ENCODE measurements around the gene SETBP1. TPM values are rescaled to one million over a fixed set of nuclear protein-coding genes. Genes with fewer than 3 reads are reported as not detected.

Gene SETBP1
- total RNA-seq, 2 experiments from 2014 or later, result 25.2 to 30.3 TPM

DNA sequence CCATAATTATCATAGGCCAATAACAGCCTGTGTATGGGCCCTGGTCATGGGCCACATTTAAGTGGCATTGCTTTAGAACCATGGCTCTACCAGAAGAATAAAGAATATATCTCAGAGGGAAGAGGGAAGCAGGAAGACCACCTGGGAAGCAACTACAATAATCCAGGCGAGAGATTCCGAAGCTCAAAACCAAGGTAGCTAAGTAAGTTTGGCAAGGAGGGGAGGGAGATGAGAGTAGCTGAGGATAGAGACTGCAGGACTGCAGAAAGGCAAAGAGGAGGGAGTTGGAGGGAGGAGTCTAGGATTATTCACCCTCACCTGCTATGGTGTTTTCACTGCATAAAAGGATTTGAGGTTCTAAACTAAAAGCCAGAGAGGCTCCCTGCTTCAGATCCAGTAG, 293.5 kb downstream of the SETBP1 start:
- no peak for ATAC-seq
- CTCF ChIA-PET, result interaction anchor here (1.5 kb wide), 1 partner anchor 295 kb away, joined by 5 read pairs; no protein-coding TSS in a partner anchor

DNA sequence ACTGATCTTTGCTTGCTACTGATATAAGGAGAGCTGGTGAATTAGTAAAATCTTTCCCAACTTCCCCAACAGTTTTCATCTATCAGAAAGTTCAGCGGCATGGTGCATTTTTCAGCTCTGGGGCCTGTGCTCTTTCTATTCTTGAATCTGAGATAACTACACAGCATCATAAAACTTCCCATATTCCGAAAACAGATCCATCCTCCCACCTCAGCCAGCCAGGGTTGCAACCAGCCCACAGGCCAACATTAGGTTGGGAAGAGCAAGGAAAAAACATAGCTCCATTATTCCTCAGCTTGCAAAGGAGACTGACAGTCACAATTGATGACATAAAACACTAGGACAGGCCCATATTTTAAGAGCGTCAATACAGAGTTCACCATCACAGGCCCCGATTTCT, 297.2 kb downstream of the SETBP1 start:
- ATAC-seq, result no peak
- Mint-ChIP-seq H3K9me3 (ENCODE audit: low read depth) (no peaks in the 10 kb centered on the region), H3K27me3 (no peaks in the 10 kb centered on the region), H3K27ac (no peak overlapping the region), H3K4me1 (peaks cover 5% of the 10 kb centered on the region), H3K36me3 (no peaks in the 10 kb centered on the region), H3K4me3 (no peak overlapping the region)
- CTCF ChIA-PET, result no interaction called here
- DNase-seq, result no peak

More for the DNA sequence above, 293.5 kb downstream of the SETBP1 start:
- H3K36me3 Mint-ChIP-seq, result no peaks in the 10 kb centered on the region
- H3K27ac Mint-ChIP-seq, result no peak overlapping the region
- H3K27me3 Mint-ChIP-seq, result no peaks in the 10 kb centered on the region
- DNase-seq, result no peak
- H3K4me1 Mint-ChIP-seq, result peaks cover 9% of the 10 kb centered on the region
- no peaks in the 10 kb centered on the region for H3K9me3 Mint-ChIP-seq (ENCODE audit: low read depth)
- H3K4me3 Mint-ChIP-seq, result no peak overlapping the region

DNA sequence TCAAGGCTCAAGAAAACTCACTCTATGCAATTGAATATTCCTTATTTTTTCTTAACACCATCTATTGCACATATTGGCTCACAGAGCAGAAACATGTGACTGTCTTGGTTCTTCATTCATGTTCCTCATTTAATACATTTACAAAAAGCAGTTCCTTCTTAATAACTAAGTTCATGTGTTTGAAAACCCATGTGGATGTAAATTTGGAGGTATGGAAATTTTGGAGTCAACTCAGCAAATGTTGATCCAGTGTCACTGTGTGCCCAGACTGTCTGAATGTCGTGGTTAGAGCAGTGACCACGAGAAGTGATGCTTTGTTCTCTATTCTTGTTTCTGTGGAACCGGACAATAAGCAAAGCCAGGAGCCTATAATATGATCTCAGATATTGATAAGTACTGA, 299.1 kb downstream of the SETBP1 start:
- DNase-seq (no peak), ATAC-seq (no peak)
- Mint-ChIP-seq H3K9me3 (ENCODE audit: low read depth) (no peaks in the 10 kb centered on the region), H3K4me1 (no peaks in the 10 kb centered on the region), H3K4me3 (no peak overlapping the region), H3K27me3 (no peaks in the 10 kb centered on the region), H3K27ac (no peak overlapping the region), H3K36me3 (no peaks in the 10 kb centered on the region)
- CTCF ChIA-PET, result no interaction called here

DNA sequence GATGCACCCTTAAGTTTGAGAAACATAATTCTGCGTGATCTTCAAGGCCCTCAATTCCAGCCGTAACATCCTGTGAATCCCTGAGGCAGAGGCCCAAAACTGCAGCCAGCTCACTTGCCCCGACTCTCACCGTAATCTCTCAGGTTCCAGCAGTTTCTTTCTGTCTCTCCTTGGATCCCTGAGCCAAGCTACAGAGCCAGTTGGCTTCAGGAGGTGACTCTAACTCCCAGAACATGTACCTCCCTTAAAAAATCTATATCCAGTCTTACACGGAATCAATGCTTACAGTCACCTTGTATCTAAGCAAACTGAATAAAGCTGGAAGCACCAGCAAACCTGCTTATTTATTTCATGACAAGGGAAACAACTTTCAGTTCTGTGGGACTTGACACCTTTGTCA, 300.4 kb downstream of the SETBP1 start:
- Mint-ChIP-seq H3K4me3 (no peak overlapping the region), H3K27me3 (no peaks in the 10 kb centered on the region), H3K36me3 (no peaks in the 10 kb centered on the region), H3K4me1 (no peaks in the 10 kb centered on the region), H3K9me3 (ENCODE audit: low read depth) (no peaks in the 10 kb centered on the region), H3K27ac (no peak overlapping the region)
- CTCF ChIA-PET, result no interaction called here
- DNase-seq (no peak), ATAC-seq (no peak)

DNA sequence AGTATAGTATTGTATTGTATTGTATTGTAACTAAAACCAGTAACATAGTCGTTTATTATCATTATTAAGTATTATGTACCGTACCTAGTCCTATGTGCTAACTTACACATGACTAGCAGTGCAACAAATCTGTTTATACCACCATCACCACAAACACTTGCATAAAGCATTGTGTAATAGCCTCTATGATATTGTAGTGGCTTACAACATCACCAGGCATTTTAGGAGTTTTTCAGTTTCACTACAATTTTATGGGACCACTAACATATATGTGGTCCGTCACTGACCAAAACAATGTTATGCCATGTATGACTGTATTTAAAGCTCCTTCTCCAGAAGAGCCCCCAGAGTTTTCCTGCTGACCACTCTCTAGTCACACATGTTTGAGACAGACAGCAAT, 306.2 kb downstream of the SETBP1 start:
- CTCF ChIA-PET, result no interaction called here
- no peak for DNase-seq
- Mint-ChIP-seq H3K9me3 (ENCODE audit: low read depth) (no peaks in the 10 kb centered on the region), H3K27me3 (no peaks in the 10 kb centered on the region), H3K27ac (no peak overlapping the region), H3K4me3 (no peak overlapping the region), H3K36me3 (no peaks in the 10 kb centered on the region), H3K4me1 (no peaks in the 10 kb centered on the region)
- ATAC-seq, result no peak

DNA sequence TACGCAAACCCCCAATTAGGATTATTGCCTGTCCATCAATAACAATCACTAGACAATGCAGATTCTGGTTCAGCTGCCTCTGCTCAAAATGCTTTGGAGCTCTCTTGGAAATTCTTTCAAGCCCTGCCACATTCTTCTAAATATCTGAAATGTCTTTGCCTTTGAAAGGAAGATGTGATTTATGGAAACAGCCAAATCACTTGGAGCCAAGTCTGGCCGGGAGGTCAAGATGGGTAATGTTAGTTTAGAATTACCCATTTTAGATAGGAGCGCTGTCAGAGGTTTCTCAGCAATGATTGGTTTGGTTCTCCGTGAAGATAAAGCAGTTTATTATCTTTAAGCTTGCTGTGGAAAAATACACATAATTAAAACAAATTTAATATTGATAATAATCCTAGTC, 306.7 kb downstream of the SETBP1 start:
- ATAC-seq, result no peak
- Mint-ChIP-seq H3K4me3 (no peak overlapping the region), H3K4me1 (no peaks in the 10 kb centered on the region), H3K9me3 (ENCODE audit: low read depth) (no peaks in the 10 kb centered on the region), H3K27ac (no peak overlapping the region), H3K36me3 (no peaks in the 10 kb centered on the region), H3K27me3 (peaks cover 3% of the 10 kb centered on the region)
- no peak for DNase-seq
- CTCF ChIA-PET, result no interaction called here

DNA sequence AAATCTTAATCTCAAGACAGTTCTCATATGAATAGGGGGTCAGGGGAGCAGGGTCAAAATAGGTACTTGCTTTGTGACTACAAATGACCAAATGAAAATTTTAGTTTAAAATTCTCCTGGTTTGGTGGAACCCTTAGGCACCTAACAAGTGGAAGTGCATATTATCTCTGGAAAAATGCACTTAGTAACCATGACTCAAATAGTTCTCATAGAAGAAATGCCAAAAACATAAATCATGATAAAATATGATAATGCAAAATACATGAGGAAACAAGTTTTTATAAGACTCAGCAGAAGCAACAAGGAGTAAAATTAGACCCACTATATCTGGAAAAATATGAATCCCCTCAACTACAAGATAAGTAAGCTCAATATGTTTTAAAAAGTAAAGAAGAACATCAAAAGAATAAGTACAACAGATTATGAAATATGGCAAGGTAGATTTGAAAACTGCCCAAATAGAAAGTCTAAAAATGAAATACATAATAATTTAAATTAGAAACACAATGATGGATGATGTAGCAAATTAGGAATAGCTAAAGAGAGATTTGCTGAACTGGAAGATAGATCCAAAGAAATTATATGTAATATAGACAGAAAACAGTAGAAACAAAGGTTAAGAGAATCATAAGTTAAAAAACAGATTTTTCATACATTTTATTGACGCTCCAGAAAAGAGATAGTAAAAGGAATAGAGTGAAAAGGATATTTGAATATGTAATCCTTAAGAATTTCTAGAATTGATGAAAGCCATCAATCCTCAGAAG, 308.3 kb downstream of the SETBP1 start:
- Mint-ChIP-seq H3K4me3 (no peak overlapping the region), H3K4me1 (no peaks in the 10 kb centered on the region)
- CTCF ChIA-PET, result no interaction called here

DNA sequence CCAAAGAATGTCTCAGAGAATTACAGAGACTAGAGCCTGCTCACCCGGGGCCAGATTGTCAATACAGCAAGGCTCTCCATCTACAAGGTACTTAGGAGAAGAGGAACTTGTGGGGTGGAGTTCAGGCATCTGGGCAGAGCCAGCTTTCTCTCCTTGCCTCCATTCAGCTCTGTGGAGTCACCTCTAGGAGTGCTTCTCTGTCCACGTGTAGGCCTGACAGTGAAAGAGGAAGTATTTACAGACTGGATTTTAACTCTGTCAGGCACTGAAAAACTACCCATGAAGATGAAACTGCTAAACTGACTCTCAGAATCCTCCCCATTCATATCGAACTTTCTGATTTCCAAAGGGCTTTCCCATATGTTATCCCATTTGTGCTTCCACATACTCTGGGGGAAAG, 315.6 kb downstream of the SETBP1 start:
- CTCF ChIA-PET, result interaction anchor here (0.5 kb wide), 1 partner anchor 1026 kb away, joined by 3 read pairs; no protein-coding TSS in a partner anchor
- no peaks in the 10 kb centered on the region for H3K4me1 Mint-ChIP-seq
- DNase-seq (no peak), ATAC-seq (no peak)
- H3K36me3 Mint-ChIP-seq, result peaks cover 4% of the 10 kb centered on the region
- H3K9me3 Mint-ChIP-seq (ENCODE audit: low read depth), result no peaks in the 10 kb centered on the region
- no peak overlapping the region for H3K4me3 Mint-ChIP-seq
- H3K27me3 Mint-ChIP-seq, result peaks cover 3% of the 10 kb centered on the region
- H3K27ac Mint-ChIP-seq, result no peak overlapping the region

More for the DNA sequence above, 308.3 kb downstream of the SETBP1 start:
- DNase-seq (no peak), ATAC-seq (no peak)
- Mint-ChIP-seq H3K36me3 (no peaks in the 10 kb centered on the region), H3K27me3 (peaks cover 3% of the 10 kb centered on the region), H3K9me3 (ENCODE audit: low read depth) (no peaks in the 10 kb centered on the region), H3K27ac (no peak overlapping the region)

DNA sequence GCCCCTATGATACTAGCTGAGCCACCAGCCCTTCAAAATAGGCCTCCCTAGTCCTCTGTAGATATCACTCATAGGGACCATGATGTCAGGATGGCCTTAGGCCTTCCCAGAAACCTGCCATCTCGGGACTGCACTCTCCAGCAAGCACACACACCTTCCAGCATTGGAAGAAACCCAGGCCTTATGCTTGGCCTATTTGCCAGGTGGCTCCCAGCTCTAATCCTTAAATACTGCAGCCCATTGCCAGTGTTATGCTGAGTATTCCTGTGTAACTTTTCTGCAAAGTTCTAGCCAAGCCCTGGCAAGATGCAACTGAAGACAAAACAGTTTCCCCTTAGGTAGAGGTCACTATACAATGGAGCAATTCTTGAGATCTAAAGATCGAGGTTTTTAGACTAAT, 316.5 kb downstream of the SETBP1 start:
- ATAC-seq, result no peak
- H3K4me1 Mint-ChIP-seq, result no peaks in the 10 kb centered on the region
- H3K27ac Mint-ChIP-seq, result no peak overlapping the region
- CTCF ChIA-PET, result no interaction called here
- peaks cover 2% of the 10 kb centered on the region for H3K27me3 Mint-ChIP-seq
- no peak overlapping the region for H3K4me3 Mint-ChIP-seq
- H3K9me3 Mint-ChIP-seq (ENCODE audit: low read depth), result no peaks in the 10 kb centered on the region
- no peak for DNase-seq
- peaks cover 4% of the 10 kb centered on the region for H3K36me3 Mint-ChIP-seq

DNA sequence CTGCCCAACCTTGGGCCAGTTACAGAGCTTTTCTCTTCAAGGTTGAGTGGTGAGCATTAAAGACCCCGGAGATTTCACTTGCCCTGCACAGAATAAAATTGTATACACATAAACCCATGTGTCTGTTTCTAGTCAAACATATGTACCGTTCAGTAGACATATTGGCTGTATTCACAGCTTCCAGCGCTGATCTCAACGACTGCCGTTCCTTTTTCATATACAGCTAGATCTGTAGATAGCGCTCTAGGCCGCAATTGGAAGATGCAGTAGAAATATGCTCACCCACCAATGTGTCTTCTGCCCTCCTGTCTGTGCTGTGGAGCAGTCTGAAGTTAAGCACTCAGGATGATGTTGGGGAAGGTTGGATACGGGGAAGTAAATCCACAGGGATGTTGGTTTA, 317.7 kb downstream of the SETBP1 start:
- Mint-ChIP-seq H3K4me1 (no peaks in the 10 kb centered on the region), H3K9me3 (ENCODE audit: low read depth) (no peaks in the 10 kb centered on the region), H3K27ac (no peak overlapping the region), H3K4me3 (no peak overlapping the region), H3K36me3 (peaks cover 4% of the 10 kb centered on the region), H3K27me3 (no peaks in the 10 kb centered on the region)
- no peak for ATAC-seq
- no peak for DNase-seq
- CTCF ChIA-PET, result interaction anchor here (1.4 kb wide), 1 partner anchor 10 kb away, joined by 3 read pairs; no protein-coding TSS in a partner anchor

DNA sequence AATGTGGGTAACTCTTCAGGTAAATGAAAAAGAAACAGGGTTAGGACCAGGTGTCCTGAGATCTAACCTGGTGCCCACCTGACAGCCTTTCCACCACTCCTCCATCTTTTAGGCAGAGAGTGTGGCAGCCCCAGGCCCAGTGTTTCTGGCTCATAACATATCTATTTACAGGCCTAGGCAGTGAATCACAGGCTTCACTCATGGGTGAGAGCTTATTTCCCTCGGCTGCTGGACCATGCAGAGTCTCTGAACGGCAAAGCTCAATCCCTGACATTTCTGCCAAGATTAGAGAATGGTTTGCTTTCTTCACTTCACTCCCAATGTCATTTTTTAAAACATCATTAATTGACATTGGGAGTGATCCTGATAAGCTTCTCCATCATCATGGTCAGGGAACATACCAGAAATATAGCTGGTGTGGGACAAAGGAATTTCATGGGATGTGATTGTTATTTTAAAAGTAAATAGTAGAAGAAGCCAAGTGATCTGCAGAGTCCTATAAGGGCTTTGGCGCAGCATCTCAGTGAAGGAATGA, 323.9 kb downstream of the SETBP1 start:
- H3K9me3 Mint-ChIP-seq (ENCODE audit: low read depth), result no peaks in the 10 kb centered on the region
- no peaks in the 10 kb centered on the region for H3K36me3 Mint-ChIP-seq
- ATAC-seq (no peak), DNase-seq (no peak)
- H3K27ac Mint-ChIP-seq, result no peak overlapping the region
- no peaks in the 10 kb centered on the region for H3K27me3 Mint-ChIP-seq
- CTCF ChIA-PET, result no interaction called here
- H3K4me3 Mint-ChIP-seq, result no peak overlapping the region
- H3K4me1 Mint-ChIP-seq, result peaks cover 15% of the 10 kb centered on the region

DNA sequence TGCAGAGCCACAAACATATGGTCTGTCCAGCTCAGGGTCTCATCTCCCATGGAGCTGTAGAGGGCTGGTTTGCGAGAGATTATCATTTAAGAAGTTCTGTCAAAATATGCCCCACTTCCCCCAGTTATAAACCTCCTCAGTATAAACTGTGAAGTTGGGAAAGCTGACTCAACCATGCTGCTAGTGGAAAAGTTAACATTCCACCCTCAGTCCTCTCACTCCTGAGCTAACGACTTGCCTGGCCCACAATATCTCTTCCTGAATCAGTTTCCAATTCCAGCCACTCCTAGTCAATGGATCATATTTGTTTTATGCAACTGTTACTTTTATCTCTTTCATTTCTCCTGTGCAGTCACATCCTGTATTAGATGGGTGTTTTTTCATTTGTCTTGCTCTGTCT, 326.2 kb downstream of the SETBP1 start:
- CTCF ChIA-PET, result no interaction called here
- Mint-ChIP-seq H3K27ac (no peak overlapping the region), H3K27me3 (no peaks in the 10 kb centered on the region), H3K4me3 (no peak overlapping the region), H3K9me3 (ENCODE audit: low read depth) (no peaks in the 10 kb centered on the region), H3K36me3 (no peaks in the 10 kb centered on the region), H3K4me1 (peaks cover 23% of the 10 kb centered on the region)
- DNase-seq (no peak), ATAC-seq (no peak)

DNA sequence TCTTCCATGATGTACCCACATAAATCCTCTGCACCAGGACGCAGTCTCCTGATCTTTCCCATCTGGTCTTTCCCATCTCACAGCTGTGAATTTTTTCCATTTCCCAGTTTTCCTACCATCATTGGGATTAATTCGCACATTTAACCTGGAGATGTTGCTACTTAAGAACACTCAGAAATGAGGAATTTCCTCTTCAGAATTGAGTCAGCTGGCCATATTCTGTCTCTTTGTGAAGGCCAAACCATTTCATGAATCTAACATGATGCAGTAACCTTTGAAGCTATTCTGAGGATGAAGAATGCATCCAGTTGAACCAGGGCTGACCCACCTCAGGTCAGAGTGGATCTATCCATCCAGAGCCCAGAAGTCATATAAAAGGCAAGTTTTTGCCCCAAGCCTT, 326.8 kb downstream of the SETBP1 start:
- DNase-seq (no peak), ATAC-seq (no peak)
- H3K27me3 Mint-ChIP-seq, result no peaks in the 10 kb centered on the region
- peaks cover 25% of the 10 kb centered on the region for H3K4me1 Mint-ChIP-seq
- H3K36me3 Mint-ChIP-seq, result no peaks in the 10 kb centered on the region
- H3K4me3 Mint-ChIP-seq, result no peak overlapping the region
- H3K27ac Mint-ChIP-seq, result no peak overlapping the region
- CTCF ChIA-PET, result no interaction called here
- H3K9me3 Mint-ChIP-seq (ENCODE audit: low read depth), result no peaks in the 10 kb centered on the region

DNA sequence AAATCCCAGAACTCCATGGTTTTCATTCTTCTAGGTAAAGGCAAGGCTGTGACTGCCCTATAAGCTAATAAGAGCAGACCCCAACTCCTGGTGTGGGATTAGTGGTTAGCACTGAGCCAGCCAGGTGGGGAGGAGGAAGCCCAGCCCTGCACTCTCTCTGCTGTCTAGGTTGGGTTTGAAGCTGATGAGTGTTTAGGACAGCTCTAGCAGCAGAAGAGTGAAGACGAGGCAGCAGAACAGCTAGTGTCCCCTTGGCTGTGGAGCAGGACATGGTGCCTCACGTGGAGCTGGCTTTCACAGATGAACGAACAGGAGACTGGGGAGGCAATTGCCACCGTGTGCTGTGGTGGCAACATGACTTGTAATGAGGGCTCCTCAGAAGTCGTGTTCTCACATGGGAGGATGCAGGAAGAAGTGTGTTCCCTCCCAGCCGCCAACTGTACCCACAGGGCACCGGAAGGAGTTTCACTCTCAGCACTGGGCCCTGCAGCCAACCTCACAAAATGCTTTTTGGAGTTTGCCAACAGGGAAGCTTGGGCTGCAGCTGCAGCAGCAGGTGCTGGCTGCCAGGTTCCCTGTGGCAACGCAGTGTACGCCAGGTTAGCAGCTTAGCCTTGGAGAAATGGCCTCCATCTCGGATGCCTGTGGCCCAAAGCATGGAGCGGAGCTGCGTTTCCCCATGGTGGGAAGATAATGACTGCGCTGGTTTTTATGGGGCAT, 328.2 kb downstream of the SETBP1 start:
- Mint-ChIP-seq H3K4me1 (peaks cover 25% of the 10 kb centered on the region), H3K27ac (peak overlapping the region; percentile 27), H3K36me3 (no peaks in the 10 kb centered on the region), H3K4me3 (no peak overlapping the region), H3K27me3 (no peaks in the 10 kb centered on the region), H3K9me3 (ENCODE audit: low read depth) (no peaks in the 10 kb centered on the region)
- ATAC-seq (peak; percentile 23), DNase-seq (peak; percentile 44)
- CTCF ChIA-PET, result interaction anchor here (0.6 kb wide), 1 partner anchor 10 kb away, joined by 3 read pairs; no protein-coding TSS in a partner anchor

All from activated CD8-positive, alpha-beta memory T cell treated with anti-CD3 and anti-CD28 coated beads, Interleukin-2, amount 10 ng/mL, durations not matched to agents 7 days and 5 days (primary cell).